MG63 (cell line): ENCODE results near the gene WNT10A. TPM values are rescaled to one million over a fixed set of nuclear protein-coding genes. Genes with fewer than 3 reads are reported as not detected.

Experiments
- total RNA-seq: library from RNA; depleted of rRNA; stranded (reverse); fragments of >200 nt; shearing (Covaris generic); gene quantifications from 2 replicates; pipeline ENCODE4 v1.2.3, GENCODE V29; 2014; ENCODE audit warnings: low replicate concordance; rRNA removed

WNT10A gene
- total RNA-seq, 1 experiment from 2014 or later = not detected

Other genes with a start within 250 kb of the WNT10A start
- 2.1 and 2.6 TPM in 2 replicates for gene ZNF142, start 221.2 kb upstream of the WNT10A start, total RNA-seq
- gene BCS1L, start 221.2 kb upstream of the WNT10A start, total RNA-seq = 22.3 and 53.1 TPM in 2 replicates
- 29.2 and 32.1 TPM in 2 replicates for gene RNF25, start 208.8 kb upstream of the WNT10A start, total RNA-seq
- 1.9 and 11.8 TPM in 2 replicates for gene STK36, start 208.8 kb upstream of the WNT10A start, total RNA-seq
- gene TTLL4, start 170.0 kb upstream of the WNT10A start, total RNA-seq = 0.69 and 4.5 TPM in 2 replicates
- gene CYP27A1, start 98.7 kb upstream of the WNT10A start, total RNA-seq = 7.7 and 8.9 TPM in 2 replicates
- gene PRKAG3, start 49.0 kb upstream of the WNT10A start, total RNA-seq = not detected in 2 replicates
- not detected in 2 replicates for gene WNT6, start 21.0 kb upstream of the WNT10A start, total RNA-seq
- not detected in 2 replicates for gene CDK5R2, start 78.8 kb downstream of the WNT10A start, total RNA-seq
- not detected in 2 replicates for gene FEV, start 104.3 kb downstream of the WNT10A start, total RNA-seq
- not detected in 2 replicates for gene CRYBA2, start 112.6 kb downstream of the WNT10A start, total RNA-seq
- gene CFAP65, start 160.7 kb downstream of the WNT10A start, total RNA-seq = 0.03 TPM in 1 of 2 replicates, not detected in the other
- gene IHH, start 180.1 kb downstream of the WNT10A start, total RNA-seq = 0.16 TPM in 1 of 2 replicates, not detected in the other